ENCODE data around the gene EGLN1. TPM values are rescaled to one million over a fixed set of nuclear protein-coding genes. Genes with fewer than 3 reads are reported as not detected.

The EGLN1 gene
- total RNA-seq, 4 donors from 2014 or later: 43.9 to 79.9 (median 58.7) TPM

DNA sequence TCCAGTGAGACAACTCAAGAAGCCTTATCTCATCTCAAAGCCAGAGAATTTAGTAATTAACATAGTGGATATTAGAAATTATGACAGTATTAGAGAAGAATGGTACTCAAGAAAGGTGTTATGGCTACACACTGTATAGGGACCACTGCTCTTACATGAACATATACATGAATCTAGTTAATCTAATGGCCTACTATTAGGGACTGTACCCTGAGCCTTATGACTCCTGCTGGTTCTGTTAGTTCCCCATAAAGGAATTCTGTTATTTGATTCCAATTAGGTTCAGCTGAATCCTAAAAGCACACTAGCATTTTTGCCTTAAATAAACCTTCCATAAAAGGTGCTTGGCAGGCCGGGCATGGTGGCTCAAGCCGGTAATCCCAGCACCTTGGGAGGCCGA lies 39.7 kb downstream of the EGLN1 start:
- H3K4me1 ChIP-seq: peaks cover 64 to 82% (median 65%) of the 10 kb centered on the region in 4 donors
- TF ChIP-seq CTCF (IDR thresholded peaks at IDR 0.05) (no peak), EP300 (IDR thresholded peaks at IDR 0.05) (no peak)
- H3K4me3 ChIP-seq: no peak overlapping the region
- DNase-seq (ENCODE audit: extremely low spot score): no peak
- H3K9me3 ChIP-seq: no peaks in the 10 kb centered on the region
- H3K27me3 ChIP-seq: no peaks in the 10 kb centered on the region
- H3K36me3 ChIP-seq: no peaks in the 10 kb centered on the region
- H3K27ac ChIP-seq (replicated peaks in 1 of 4): no peak overlapping the region
- WGBS: 67% methylated on average over 3 of the region's 3 CpGs
- intact Hi-C loops (cut with DNase I): no loop called here

DNA sequence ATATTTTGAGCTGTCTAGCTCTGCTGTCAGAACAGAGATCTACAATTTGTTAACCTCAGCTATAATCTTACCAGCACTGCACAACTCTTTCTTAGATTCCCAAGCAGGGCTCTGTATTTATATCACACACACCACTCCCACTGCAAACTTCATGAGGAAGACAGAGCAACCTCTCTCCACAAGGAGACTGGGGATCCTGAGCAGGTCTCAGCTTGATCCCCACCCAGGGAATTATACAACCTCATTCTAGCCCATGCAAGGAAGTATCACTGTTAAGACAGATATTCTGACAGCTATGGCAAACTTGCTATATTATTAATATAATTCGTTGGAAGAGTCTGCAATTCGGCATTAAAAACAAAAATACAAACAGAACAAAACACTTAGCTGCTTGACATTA lies 40.4 kb downstream of the EGLN1 start:
- H3K36me3 ChIP-seq: no peaks in the 10 kb centered on the region
- TF ChIP-seq POLR2AphosphoS5 (IDR thresholded peaks at IDR 0.05): no peak
- no peak for TF ChIP-seq CTCF (IDR thresholded peaks at IDR 0.05)
- no peak for TF ChIP-seq POLR2A (IDR thresholded peaks at IDR 0.05; ENCODE audit: low read depth)
- TF ChIP-seq EP300 (IDR thresholded peaks at IDR 0.05): no peak
- DNase-seq (ENCODE audit: extremely low spot score): no peak
- no peaks in the 10 kb centered on the region for H3K27me3 ChIP-seq
- 69% methylated on average over 2 of the region's 2 CpGs for WGBS
- peaks cover 69 to 85% (median 70%) of the 10 kb centered on the region in 4 donors for H3K4me1 ChIP-seq
- no peak overlapping the region for H3K4me3 ChIP-seq
- intact Hi-C loops (cut with DNase I): no loop called here
- H3K9me3 ChIP-seq: no peaks in the 10 kb centered on the region
- H3K27ac ChIP-seq (replicated peaks in 1 of 4): no peak overlapping the region

DNA sequence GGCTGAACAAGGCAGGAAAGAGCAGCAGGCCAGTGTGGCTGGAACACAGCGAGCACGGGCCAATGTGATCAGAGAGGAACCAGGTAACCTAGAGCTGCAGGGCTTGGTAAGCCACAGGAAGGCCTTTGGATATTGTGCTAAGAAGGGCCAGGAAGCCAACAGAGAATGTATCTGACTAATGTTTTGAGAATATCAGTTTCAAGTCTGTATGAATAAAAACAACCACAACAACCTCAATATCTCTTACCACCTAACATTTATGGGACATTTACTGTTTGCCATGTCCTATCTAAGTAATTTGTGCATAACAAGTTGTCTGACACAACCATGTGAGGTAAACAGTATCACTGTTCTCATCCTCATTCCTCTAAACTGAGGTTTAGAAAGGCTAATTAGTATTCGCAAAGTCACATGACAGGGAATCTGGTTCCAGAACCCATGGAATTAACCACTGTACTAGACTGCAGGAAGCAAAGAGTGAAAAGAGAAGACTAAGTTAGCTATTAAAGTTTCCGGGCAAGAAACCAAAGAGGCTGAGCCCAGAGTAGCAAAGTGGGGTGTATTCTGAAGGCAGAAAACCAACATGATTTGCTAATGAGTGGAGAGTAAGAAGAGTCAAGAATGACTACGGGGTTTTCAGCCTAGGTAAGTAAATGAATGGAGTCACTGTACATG lies 45.1 kb downstream of the EGLN1 start:
- no peak for TF ChIP-seq POLR2AphosphoS5 (IDR thresholded peaks at IDR 0.05)
- TF ChIP-seq EP300 (IDR thresholded peaks at IDR 0.05): no peak
- TF ChIP-seq CTCF (IDR thresholded peaks at IDR 0.05): no peak
- TF ChIP-seq POLR2A (IDR thresholded peaks at IDR 0.05; ENCODE audit: low read depth): no peak
- no peak for DNase-seq (ENCODE audit: extremely low spot score)
- no peaks in the 10 kb centered on the region for H3K27me3 ChIP-seq
- intact Hi-C loops (cut with DNase I): no loop called here
- peaks cover 33 to 50% (median 40%) of the 10 kb centered on the region in 4 donors for H3K4me1 ChIP-seq
- no peak overlapping the region for H3K27ac ChIP-seq (replicated peaks in 1 of 4)
- no peak overlapping the region for H3K4me3 ChIP-seq
- H3K36me3 ChIP-seq: no peaks in the 10 kb centered on the region
- 71% methylated on average over 5 of the region's 5 CpGs for WGBS
- no peaks in the 10 kb centered on the region for H3K9me3 ChIP-seq

- Histone ChIP-seq H3K27ac (replicated peaks in 1 of 4) (no peak overlapping the region), H3K4me1 (peaks cover 26 to 43% (median 33%) of the 10 kb centered on the region in 4 donors), H3K9me3 (no peaks in the 10 kb centered on the region), H3K4me3 (no peak overlapping the region), H3K27me3 (no peaks in the 10 kb centered on the region), H3K36me3 (peaks cover 0 to 4% (median 0%) of the 10 kb centered on the region in 4 donors)
- intact Hi-C loops (cut with DNase I): no loop called here
- no peak for DNase-seq (ENCODE audit: extremely low spot score)
- no peak for TF ChIP-seq POLR2AphosphoS5 (IDR thresholded peaks at IDR 0.05)
- WGBS: 76% methylated on average over 4 of the region's 4 CpGs
These were observed 46.0 kb downstream of the EGLN1 start for GRCh38 chr1:231376101-231376500.

- WGBS: 90% methylated on average over 4 of the region's 4 CpGs
These were observed 47.7 kb downstream of the EGLN1 start for GRCh38 chr1:231374394-231374793.

More at GRCh38 chr1:231374394-231374793, 47.7 kb downstream of the EGLN1 start:
- TF ChIP-seq POLR2A (IDR thresholded peaks at IDR 0.05; ENCODE audit: low read depth): no peak
- TF ChIP-seq POLR2AphosphoS5 (IDR thresholded peaks at IDR 0.05): no peak
- no peak for TF ChIP-seq EP300 (IDR thresholded peaks at IDR 0.05)
- TF ChIP-seq CTCF (IDR thresholded peaks at IDR 0.05): no peak
- DNase-seq (ENCODE audit: extremely low spot score): no peak
- Histone ChIP-seq H3K4me3 (no peak overlapping the region), H3K27ac (replicated peaks in 1 of 4) (no peak overlapping the region), H3K9me3 (no peaks in the 10 kb centered on the region), H3K4me1 (peaks cover 21 to 40% (median 29%) of the 10 kb centered on the region in 4 donors), H3K27me3 (no peaks in the 10 kb centered on the region), H3K36me3 (peaks cover 0 to 19% (median 6%) of the 10 kb centered on the region in 4 donors)
- intact Hi-C loops (cut with DNase I): no loop called here

All from esophagus muscularis mucosa (tissue), 4 donors.